Skeletal muscle satellite cell (primary cell): ENCODE measurements around the gene EPS8.

Experiments
- H3K27me3 ChIP-seq: 2 replicates; pipeline ENCODE4 v1.7.0; 2013; ENCODE audit warnings: low read length; ENCODE audit not compliant: control insufficient read depth, insufficient read depth
- H3K36me3 ChIP-seq: 2 replicates; pipeline ENCODE4 v1.7.0; 2013; ENCODE audit warnings: mild to moderate bottlenecking, control low read depth, low read length; ENCODE audit not compliant: insufficient read depth
- H3K4me1 ChIP-seq: 2 replicates; pipeline ENCODE4 v1.7.0; 2013; ENCODE audit warnings: low read length; ENCODE audit not compliant: control insufficient read depth, insufficient read depth
- H3K4me2 ChIP-seq: 2 replicates; pipeline ENCODE4 v1.7.0; 2013; ENCODE audit warnings: mild to moderate bottlenecking, low read length
- H3K4me3 ChIP-seq: 2 replicates; pipeline ENCODE4 v1.7.0; 2013; ENCODE audit warnings: low read length
- H3K9ac ChIP-seq: 2 replicates; pipeline ENCODE4 v1.7.0; 2013; ENCODE audit warnings: mild to moderate bottlenecking, low read depth, low read length, moderate library complexity
- H3K9me3 ChIP-seq: replicated peaks from 2 replicates; pipeline ENCODE4 v1.7.0; 2013; ENCODE audit warnings: mild to moderate bottlenecking, control low read depth, low read length

EPS8 gene

GRCh38 chr12:15819644-15820437 lies 30.7 kb upstream of the EPS8 start:
- Histone ChIP-seq H3K4me3 (no peak overlapping the region), H3K9me3 (peaks cover 7% of the 10 kb centered on the region), H3K36me3 (no peaks in the 10 kb centered on the region), H3K27me3 (no peaks in the 10 kb centered on the region), H3K4me2 (no peak overlapping the region), H3K9ac (no peak overlapping the region), H3K4me1 (peaks cover 8% of the 10 kb centered on the region)

GRCh38 chr12:15818418-15818817 lies 29.2 kb upstream of the EPS8 start:
- no peaks in the 10 kb centered on the region for H3K27me3 ChIP-seq
- H3K9ac ChIP-seq, result no peak overlapping the region
- peaks cover 7% of the 10 kb centered on the region for H3K9me3 ChIP-seq
- no peaks in the 10 kb centered on the region for H3K36me3 ChIP-seq
- H3K4me2 ChIP-seq, result no peak overlapping the region
- H3K4me1 ChIP-seq, result peaks cover 8% of the 10 kb centered on the region
- H3K4me3 ChIP-seq, result no peak overlapping the region

- no peak overlapping the region for H3K4me2 ChIP-seq
- no peaks in the 10 kb centered on the region for H3K36me3 ChIP-seq
- no peak overlapping the region for H3K4me3 ChIP-seq
- no peak overlapping the region for H3K9ac ChIP-seq
- H3K4me1 ChIP-seq, result peaks cover 8% of the 10 kb centered on the region
- H3K27me3 ChIP-seq, result no peaks in the 10 kb centered on the region
- peaks cover 7% of the 10 kb centered on the region for H3K9me3 ChIP-seq
These were observed 26.5 kb upstream of the EPS8 start for GRCh38 chr12:15815730-15816129.

- no peaks in the 10 kb centered on the region for H3K9me3 ChIP-seq
- no peak overlapping the region for H3K4me3 ChIP-seq
- peaks cover 7% of the 10 kb centered on the region for H3K4me1 ChIP-seq
- H3K36me3 ChIP-seq, result no peaks in the 10 kb centered on the region
- no peaks in the 10 kb centered on the region for H3K27me3 ChIP-seq
- no peak overlapping the region for H3K9ac ChIP-seq
- no peak overlapping the region for H3K4me2 ChIP-seq
These were observed 22.3 kb upstream of the EPS8 start for GRCh38 chr12:15811214-15812127.

GRCh38 chr12:15808652-15809051 lies 19.5 kb upstream of the EPS8 start:
- Histone ChIP-seq H3K36me3 (no peaks in the 10 kb centered on the region), H3K4me1 (peaks cover 7% of the 10 kb centered on the region), H3K4me2 (no peak overlapping the region), H3K9ac (no peak overlapping the region), H3K4me3 (no peak overlapping the region), H3K27me3 (no peaks in the 10 kb centered on the region), H3K9me3 (no peaks in the 10 kb centered on the region)

GRCh38 chr12:15808250-15808649 lies 19.1 kb upstream of the EPS8 start:
- Histone ChIP-seq H3K4me3 (no peak overlapping the region), H3K4me2 (no peak overlapping the region), H3K9me3 (no peaks in the 10 kb centered on the region), H3K36me3 (no peaks in the 10 kb centered on the region), H3K9ac (no peak overlapping the region), H3K4me1 (peaks cover 7% of the 10 kb centered on the region), H3K27me3 (no peaks in the 10 kb centered on the region)

GRCh38 chr12:15806826-15807225 lies 17.6 kb upstream of the EPS8 start:
- no peaks in the 10 kb centered on the region for H3K27me3 ChIP-seq
- no peak overlapping the region for H3K4me3 ChIP-seq
- H3K9ac ChIP-seq, result no peak overlapping the region
- no peak overlapping the region for H3K4me2 ChIP-seq
- H3K9me3 ChIP-seq, result no peaks in the 10 kb centered on the region
- H3K36me3 ChIP-seq, result no peaks in the 10 kb centered on the region
- peaks cover 7% of the 10 kb centered on the region for H3K4me1 ChIP-seq

GRCh38 chr12:15801770-15802744 lies 12.9 kb upstream of the EPS8 start:
- peaks cover 26% of the 10 kb centered on the region for H3K4me1 ChIP-seq

GRCh38 chr12:15800278-15800677 lies 11.1 kb upstream of the EPS8 start:
- H3K9me3 ChIP-seq, result no peaks in the 10 kb centered on the region
- H3K4me1 ChIP-seq, result peaks cover 34% of the 10 kb centered on the region
- no peaks in the 10 kb centered on the region for H3K36me3 ChIP-seq
- peak overlapping the region; percentile 20 for H3K4me2 ChIP-seq
- no peak overlapping the region for H3K9ac ChIP-seq
- H3K4me3 ChIP-seq, result no peak overlapping the region
- no peaks in the 10 kb centered on the region for H3K27me3 ChIP-seq

More at GRCh38 chr12:15801770-15802744, 12.9 kb upstream of the EPS8 start:
- H3K9me3 ChIP-seq, result no peaks in the 10 kb centered on the region
- no peak overlapping the region for H3K4me2 ChIP-seq
- H3K36me3 ChIP-seq, result no peaks in the 10 kb centered on the region
- no peak overlapping the region for H3K9ac ChIP-seq
- H3K4me3 ChIP-seq, result no peak overlapping the region
- H3K27me3 ChIP-seq, result no peaks in the 10 kb centered on the region

GRCh38 chr12:15797818-15798217 lies 8.6 kb upstream of the EPS8 start:
- H3K4me3 ChIP-seq, result no peak overlapping the region
- no peaks in the 10 kb centered on the region for H3K9me3 ChIP-seq
- H3K4me1 ChIP-seq, result peaks cover 34% of the 10 kb centered on the region
- H3K4me2 ChIP-seq, result no peak overlapping the region
- no peaks in the 10 kb centered on the region for H3K27me3 ChIP-seq
- H3K36me3 ChIP-seq, result no peaks in the 10 kb centered on the region
- no peak overlapping the region for H3K9ac ChIP-seq
